ENCODE results near the gene CPTP. TPM values are rescaled to one million over a fixed set of nuclear protein-coding genes. Genes with fewer than 3 reads are reported as not detected.

The CPTP gene
- total RNA-seq, 1 donor from 2014 or later, result 12.3 TPM

- Mint-ChIP-seq H3K27ac (no peak overlapping the region), H3K36me3 (ENCODE audit: low read depth) (peaks cover 16% of the 10 kb centered on the region), H3K27me3 (no peaks in the 10 kb centered on the region), H3K4me3 (no peak overlapping the region), H3K4me1 (no peaks in the 10 kb centered on the region), H3K9me3 (no peaks in the 10 kb centered on the region)
- intact Hi-C loops (cut with micrococcal nuclease), result no loop called here
- DNase-seq, result no peak
Observed at GRCh38 chr1:1335283-1335682, 10.7 kb downstream of the CPTP start.

- Mint-ChIP-seq H3K4me3 (no peak overlapping the region), H3K36me3 (ENCODE audit: low read depth) (peaks cover 21% of the 10 kb centered on the region), H3K27me3 (no peaks in the 10 kb centered on the region), H3K9me3 (no peaks in the 10 kb centered on the region), H3K4me1 (no peaks in the 10 kb centered on the region), H3K27ac (no peak overlapping the region)
- DNase-seq, result no peak
- intact Hi-C loops (cut with micrococcal nuclease), result no loop called here
Observed at GRCh38 chr1:1335792-1336248, 11.2 kb downstream of the CPTP start.

DNA sequence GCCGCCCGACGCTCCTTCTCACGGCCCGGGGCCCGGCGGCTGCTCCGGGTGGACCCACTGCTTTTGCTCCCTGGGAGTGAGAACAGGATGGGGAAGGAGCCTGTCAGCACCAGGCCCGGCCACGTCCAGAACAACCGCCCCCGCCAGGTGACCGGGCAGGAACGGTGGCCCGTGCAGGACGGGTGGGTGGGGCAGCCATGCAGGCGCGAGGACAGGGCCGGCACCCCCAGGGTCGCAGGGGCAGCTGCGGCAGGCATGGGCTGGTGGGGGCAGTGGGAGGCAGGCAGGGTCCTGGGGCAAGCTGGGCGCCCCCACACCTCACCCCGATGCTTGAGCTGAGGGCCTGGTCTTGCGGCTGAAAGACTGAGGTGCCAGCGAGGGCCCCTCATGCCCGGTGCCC lies 11.8 kb downstream of the CPTP start:
- Mint-ChIP-seq H3K27ac (no peak overlapping the region), H3K4me3 (no peak overlapping the region), H3K36me3 (ENCODE audit: low read depth) (peaks cover 27% of the 10 kb centered on the region), H3K9me3 (no peaks in the 10 kb centered on the region), H3K4me1 (no peaks in the 10 kb centered on the region), H3K27me3 (no peaks in the 10 kb centered on the region)
- intact Hi-C loops (cut with micrococcal nuclease), result no loop called here
- no peak for DNase-seq

GRCh38 chr1:1336931-1337792 lies 12.6 kb downstream of the CPTP start:
- Mint-ChIP-seq H3K36me3 (ENCODE audit: low read depth) (peaks cover 27% of the 10 kb centered on the region), H3K27ac (no peak overlapping the region), H3K9me3 (no peaks in the 10 kb centered on the region), H3K27me3 (no peaks in the 10 kb centered on the region), H3K4me1 (no peaks in the 10 kb centered on the region), H3K4me3 (no peak overlapping the region)
- DNase-seq, result no peak
- intact Hi-C loops (cut with micrococcal nuclease), result no loop called here

- no peaks in the 10 kb centered on the region for H3K27me3 Mint-ChIP-seq
- peak; percentile 78 for DNase-seq
- peaks cover 27% of the 10 kb centered on the region for H3K36me3 Mint-ChIP-seq (ENCODE audit: low read depth)
- no peak overlapping the region for H3K27ac Mint-ChIP-seq
- intact Hi-C loops (cut with micrococcal nuclease), result no loop called here
- H3K9me3 Mint-ChIP-seq, result no peaks in the 10 kb centered on the region
- H3K4me3 Mint-ChIP-seq, result no peak overlapping the region
- H3K4me1 Mint-ChIP-seq, result no peaks in the 10 kb centered on the region
Observed at GRCh38 chr1:1337793-1338147, 13.2 kb downstream of the CPTP start.

GRCh38 chr1:1338278-1338677 lies 13.7 kb downstream of the CPTP start:
- Mint-ChIP-seq H3K36me3 (ENCODE audit: low read depth) (peaks cover 27% of the 10 kb centered on the region), H3K4me3 (no peak overlapping the region), H3K27me3 (no peaks in the 10 kb centered on the region), H3K9me3 (no peaks in the 10 kb centered on the region), H3K27ac (no peak overlapping the region), H3K4me1 (no peaks in the 10 kb centered on the region)
- DNase-seq, result no peak
- intact Hi-C loops (cut with micrococcal nuclease), result no loop called here

DNA sequence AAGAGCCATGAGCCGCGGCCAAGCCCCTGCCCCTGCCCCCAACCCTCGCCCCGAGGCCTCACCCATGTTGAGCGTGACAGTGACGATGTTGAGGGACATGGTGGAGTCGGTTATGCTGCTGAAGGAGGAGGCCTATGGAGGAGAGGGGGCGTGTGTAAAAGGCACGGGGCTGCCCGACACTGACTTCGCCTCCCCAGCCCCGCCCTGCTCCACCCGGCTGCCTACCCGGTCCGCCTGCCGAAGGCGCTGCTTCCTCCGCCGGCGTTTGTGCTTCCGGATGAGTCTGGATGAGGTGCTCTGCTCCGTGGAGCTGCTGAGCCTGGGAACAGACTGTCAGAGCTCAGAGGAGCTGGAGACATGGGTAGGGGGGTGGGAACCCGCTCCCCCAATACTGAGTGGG lies 15.6 kb downstream of the CPTP start:
- intact Hi-C loops (cut with micrococcal nuclease), result no loop called here
- Mint-ChIP-seq H3K9me3 (no peaks in the 10 kb centered on the region), H3K4me1 (peaks cover 2% of the 10 kb centered on the region), H3K27me3 (no peaks in the 10 kb centered on the region), H3K36me3 (ENCODE audit: low read depth) (peaks cover 27% of the 10 kb centered on the region), H3K4me3 (no peak overlapping the region), H3K27ac (no peak overlapping the region)
- DNase-seq, result no peak

DNA sequence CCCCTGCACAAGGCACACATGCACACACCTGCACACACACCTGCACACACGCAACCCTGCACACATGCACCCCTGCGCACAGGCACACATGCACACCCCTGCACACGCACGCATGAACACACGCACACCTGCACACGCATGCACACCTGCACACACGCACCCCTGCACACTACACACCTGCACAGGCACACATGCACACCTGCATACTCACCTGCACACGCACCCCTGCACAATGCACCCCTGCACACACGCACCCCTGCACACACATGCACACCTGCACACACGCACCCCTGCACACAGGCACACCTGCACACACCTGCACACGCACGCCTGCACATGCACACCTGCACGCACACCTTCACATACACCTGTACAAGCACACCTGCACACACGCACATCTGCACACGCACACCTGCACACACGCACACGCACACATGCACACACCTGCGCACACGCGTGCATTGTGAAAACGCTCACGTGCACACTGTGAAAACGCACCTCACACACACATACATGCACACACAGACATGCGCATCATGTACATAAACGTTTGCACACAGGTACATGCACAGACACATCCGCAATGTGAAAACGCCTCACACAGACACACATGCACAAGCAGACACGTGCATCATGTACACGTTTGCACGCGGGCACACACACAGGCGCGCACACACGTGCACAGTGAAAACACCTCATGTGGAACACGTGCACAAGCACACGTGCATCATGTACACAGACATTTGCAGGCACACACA lies 16.4 kb downstream of the CPTP start:
- H3K36me3 Mint-ChIP-seq (ENCODE audit: low read depth), result peaks cover 27% of the 10 kb centered on the region
- no peak overlapping the region for H3K27ac Mint-ChIP-seq
- H3K27me3 Mint-ChIP-seq, result no peaks in the 10 kb centered on the region
- no peak overlapping the region for H3K4me3 Mint-ChIP-seq
- intact Hi-C loops (cut with micrococcal nuclease), result no loop called here
- no peaks in the 10 kb centered on the region for H3K9me3 Mint-ChIP-seq
- peaks cover 2% of the 10 kb centered on the region for H3K4me1 Mint-ChIP-seq
- no peak for DNase-seq

DNA sequence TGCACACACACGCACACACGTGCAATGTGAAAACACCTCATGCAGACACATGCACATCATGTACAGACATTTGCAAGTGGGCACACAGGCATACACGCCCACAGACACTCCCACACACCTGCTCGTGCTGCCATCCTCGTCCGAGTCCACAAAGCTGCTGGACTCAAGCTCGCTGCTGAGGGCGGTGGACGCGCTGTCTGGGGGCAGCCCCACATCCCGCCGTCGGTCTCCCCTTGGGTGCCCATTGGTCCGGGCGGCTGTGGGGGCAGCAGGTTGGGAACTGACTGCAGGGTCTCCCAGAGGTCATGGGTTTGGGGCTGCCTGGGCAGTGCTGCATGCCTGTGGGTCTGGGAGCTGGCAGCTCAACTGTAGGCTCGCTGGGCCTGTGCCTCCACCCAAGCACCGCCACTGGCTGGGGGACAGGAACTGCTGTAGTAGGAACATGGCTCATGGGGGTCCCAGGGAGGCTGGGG lies 17.0 kb downstream of the CPTP start:
- H3K9me3 Mint-ChIP-seq, result no peaks in the 10 kb centered on the region
- peaks cover 2% of the 10 kb centered on the region for H3K4me1 Mint-ChIP-seq
- intact Hi-C loops (cut with micrococcal nuclease), result no loop called here
- H3K36me3 Mint-ChIP-seq (ENCODE audit: low read depth), result peaks cover 27% of the 10 kb centered on the region
- H3K4me3 Mint-ChIP-seq, result no peak overlapping the region
- H3K27ac Mint-ChIP-seq, result no peak overlapping the region
- no peaks in the 10 kb centered on the region for H3K27me3 Mint-ChIP-seq
- no peak for DNase-seq

DNA sequence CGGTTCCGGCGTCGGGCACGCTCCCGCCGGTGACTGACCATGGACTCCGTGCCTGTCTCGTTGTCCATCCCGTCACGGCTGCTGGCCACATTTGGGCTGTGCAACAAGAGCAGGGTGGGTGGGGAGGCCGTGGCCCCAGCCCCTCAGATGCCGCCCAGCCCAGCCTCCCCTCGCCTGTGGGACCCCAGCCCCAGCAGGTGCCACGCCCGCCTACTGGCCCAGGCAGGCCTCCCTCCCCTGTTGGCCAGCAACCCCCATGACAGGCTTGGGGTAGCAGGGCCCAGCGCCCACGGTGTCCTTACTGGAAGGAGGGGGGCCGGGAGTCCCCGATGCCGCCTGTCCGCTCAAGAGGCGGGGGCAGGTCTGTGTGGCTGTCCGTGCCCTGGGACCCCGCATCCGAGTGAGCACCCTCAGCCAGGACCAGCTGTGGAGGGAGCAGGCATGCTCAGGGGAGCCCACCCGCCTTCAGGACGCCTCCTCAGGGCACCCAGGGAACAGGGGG lies 17.5 kb downstream of the CPTP start:
- Mint-ChIP-seq H3K27me3 (no peaks in the 10 kb centered on the region), H3K4me1 (peaks cover 7% of the 10 kb centered on the region), H3K4me3 (no peak overlapping the region), H3K27ac (no peak overlapping the region), H3K9me3 (no peaks in the 10 kb centered on the region), H3K36me3 (ENCODE audit: low read depth) (peaks cover 27% of the 10 kb centered on the region)
- intact Hi-C loops (cut with micrococcal nuclease), result no loop called here
- DNase-seq, result no peak

DNA sequence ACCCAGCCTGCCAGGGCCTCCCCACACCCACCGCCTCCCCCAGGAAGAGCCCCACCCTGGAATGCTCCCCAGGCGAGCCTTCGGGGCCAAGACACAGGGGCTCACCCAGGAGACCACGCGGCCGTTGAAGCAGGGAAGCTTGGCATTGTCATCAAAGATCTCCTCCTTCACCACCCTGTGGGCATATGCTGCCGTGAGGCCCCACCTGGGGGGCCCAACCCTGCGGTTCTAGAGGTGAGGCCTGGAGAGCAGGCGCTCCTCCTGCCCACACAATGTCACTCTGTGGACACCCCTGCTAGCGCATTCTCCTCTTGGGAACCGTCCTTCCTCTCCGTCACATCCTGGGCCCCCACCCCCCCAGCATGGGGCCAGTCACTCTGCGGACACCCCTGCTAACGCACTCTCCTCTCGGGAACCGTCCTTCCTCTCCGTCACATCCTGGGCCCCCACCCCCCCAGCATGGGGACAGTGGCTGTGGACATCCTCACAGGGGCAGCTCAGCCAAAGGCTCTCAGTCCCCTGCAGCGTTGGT lies 18.0 kb downstream of the CPTP start:
- intact Hi-C loops (cut with micrococcal nuclease), result no loop called here
- peaks cover 26% of the 10 kb centered on the region for H3K36me3 Mint-ChIP-seq (ENCODE audit: low read depth)
- H3K9me3 Mint-ChIP-seq, result no peaks in the 10 kb centered on the region
- no peaks in the 10 kb centered on the region for H3K27me3 Mint-ChIP-seq
- no peak overlapping the region for H3K4me3 Mint-ChIP-seq
- DNase-seq, result no peak
- H3K27ac Mint-ChIP-seq, result no peak overlapping the region
- peaks cover 11% of the 10 kb centered on the region for H3K4me1 Mint-ChIP-seq

DNA sequence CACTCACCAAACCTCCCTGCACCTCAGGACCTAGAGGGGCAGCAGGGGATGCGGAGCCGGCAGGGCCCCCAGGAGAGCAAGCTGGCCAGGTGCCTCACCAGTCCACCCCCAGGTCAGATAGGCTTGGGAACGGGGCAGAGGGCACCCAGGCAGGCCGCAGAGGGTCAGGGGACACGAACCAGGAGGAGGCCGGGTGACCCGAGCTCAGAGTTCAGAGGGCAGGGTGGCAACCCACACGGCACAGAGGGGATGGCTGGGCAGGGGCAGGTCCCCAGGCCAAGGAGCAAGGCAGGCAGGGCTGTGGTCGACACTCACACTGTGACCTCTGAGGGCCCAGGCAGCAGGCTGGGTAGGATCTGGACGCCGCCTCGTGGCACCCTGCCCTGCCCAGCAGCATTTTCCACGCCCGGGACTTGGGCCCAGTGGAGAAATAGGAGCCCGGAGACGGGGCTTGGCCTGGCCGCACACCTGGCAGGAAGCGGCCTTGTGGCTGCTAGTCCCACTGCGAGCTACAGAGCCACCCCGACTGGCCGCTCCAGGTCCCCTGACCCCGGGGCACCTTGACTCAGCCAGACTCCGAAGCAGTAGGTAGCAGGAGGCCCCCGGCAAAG lies 19.3 kb downstream of the CPTP start:
- H3K36me3 Mint-ChIP-seq (ENCODE audit: low read depth), result peaks cover 21% of the 10 kb centered on the region
- peaks cover 12% of the 10 kb centered on the region for H3K4me1 Mint-ChIP-seq
- H3K27ac Mint-ChIP-seq, result no peak overlapping the region
- no peaks in the 10 kb centered on the region for H3K27me3 Mint-ChIP-seq
- no peak for DNase-seq
- no peak overlapping the region for H3K4me3 Mint-ChIP-seq
- intact Hi-C loops (cut with micrococcal nuclease), result no loop called here
- H3K9me3 Mint-ChIP-seq, result no peaks in the 10 kb centered on the region

- Mint-ChIP-seq H3K4me3 (no peak overlapping the region), H3K4me1 (peaks cover 12% of the 10 kb centered on the region), H3K27me3 (no peaks in the 10 kb centered on the region), H3K36me3 (ENCODE audit: low read depth) (peaks cover 16% of the 10 kb centered on the region), H3K27ac (no peak overlapping the region), H3K9me3 (no peaks in the 10 kb centered on the region)
- intact Hi-C loops (cut with micrococcal nuclease), result no loop called here
- no peak for DNase-seq
Observed at GRCh38 chr1:1344655-1345361, 20.2 kb downstream of the CPTP start.
